HG03025 (cell line): ENCODE measurements around the gene CDC27.
"Not testable (repeated sequence)": the region's sequence is repeated elsewhere in the genome, so short reads cannot be mapped to it uniquely, and the experiment has no call there.

Source experiments
- ATAC-seq: cut with Tn5 transposase; IDR thresholded peaks from one replicate; pipeline ENCODE4 v1.9.1; 2021; ENCODE audit warnings: mild to moderate bottlenecking, moderate library complexity; ENCODE audit not compliant: unreplicated experiment, low FRiP score

The CDC27 gene

DNA sequence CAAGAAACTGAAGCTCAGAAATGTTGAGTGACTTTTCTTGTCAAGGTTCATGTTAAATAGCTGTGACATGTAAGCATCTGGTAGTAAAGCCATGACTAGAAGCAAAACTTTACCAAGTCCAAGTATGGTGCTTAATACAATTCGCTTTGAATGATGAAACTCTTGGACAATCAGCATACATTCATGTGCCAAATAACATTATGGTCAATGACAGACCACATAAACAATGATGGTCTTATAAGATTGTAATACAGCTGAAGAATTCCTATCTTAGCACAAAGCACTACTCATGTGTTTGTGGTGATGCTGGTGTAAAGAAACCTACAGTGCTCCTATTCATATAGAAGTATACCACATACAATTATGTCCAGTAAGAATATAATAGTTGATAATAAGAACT is 112.9 kb downstream of the CDC27 start:
- ATAC-seq = no peak

DNA sequence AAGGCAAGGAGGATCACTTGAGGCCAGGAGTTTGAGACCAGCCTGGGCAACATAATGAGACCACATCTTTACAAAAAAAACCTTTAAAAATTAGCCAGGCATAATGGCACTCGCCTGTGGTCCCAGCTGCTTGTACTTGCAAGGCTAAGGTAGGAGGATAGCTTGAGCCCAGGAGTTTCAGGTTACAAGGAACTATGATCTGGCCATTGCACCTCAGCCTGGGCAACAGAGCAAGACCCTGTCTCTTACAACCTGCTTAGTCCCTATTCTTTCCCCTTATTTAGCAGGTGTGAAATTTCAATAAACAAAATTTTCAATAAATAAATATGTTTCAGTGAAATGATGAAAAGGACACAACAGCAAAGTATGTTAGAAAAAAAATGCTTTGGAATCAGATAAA is 114.7 kb downstream of the CDC27 start:
- not testable (repeated sequence) for ATAC-seq

DNA sequence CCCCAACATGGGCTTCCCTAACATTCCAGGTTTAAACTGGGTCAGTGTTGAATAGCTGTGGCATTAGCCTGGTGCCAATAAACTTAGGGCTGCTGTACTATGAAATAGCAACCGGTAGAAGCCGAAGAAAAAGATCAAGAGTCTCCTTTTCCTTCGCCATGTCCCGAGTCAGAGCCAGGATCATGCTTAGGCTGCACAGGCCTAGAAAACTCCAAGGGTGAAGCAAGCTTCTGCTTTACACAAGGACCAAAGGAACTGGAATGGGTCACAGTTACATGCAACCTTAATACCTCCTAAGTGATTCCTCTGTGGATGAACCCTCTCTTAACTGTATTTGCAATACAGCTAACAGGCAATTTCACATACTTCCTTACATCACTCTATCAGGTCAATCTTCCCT is 115.5 kb downstream of the CDC27 start:
- not testable (repeated sequence) for ATAC-seq

DNA sequence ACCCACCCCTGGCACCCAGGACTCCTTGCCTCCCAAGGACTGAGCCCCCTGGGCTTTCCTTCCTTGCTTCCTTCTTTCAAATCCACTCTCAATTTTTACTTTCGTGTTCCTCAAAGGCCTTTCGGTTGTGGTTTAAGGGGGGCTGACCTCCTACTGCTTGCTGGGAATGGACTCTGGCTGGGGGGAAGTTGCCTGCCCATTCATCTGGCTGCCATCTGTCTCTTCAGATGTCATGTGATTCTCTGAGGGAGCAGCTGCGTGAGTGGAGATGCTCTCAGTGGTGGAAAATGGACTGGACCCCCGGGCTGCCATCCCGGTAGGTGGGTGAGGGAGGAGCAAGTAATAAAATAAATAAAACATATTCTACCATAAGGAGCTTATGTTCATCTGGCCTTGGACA is 116.2 kb downstream of the CDC27 start:
- no peak for ATAC-seq

DNA sequence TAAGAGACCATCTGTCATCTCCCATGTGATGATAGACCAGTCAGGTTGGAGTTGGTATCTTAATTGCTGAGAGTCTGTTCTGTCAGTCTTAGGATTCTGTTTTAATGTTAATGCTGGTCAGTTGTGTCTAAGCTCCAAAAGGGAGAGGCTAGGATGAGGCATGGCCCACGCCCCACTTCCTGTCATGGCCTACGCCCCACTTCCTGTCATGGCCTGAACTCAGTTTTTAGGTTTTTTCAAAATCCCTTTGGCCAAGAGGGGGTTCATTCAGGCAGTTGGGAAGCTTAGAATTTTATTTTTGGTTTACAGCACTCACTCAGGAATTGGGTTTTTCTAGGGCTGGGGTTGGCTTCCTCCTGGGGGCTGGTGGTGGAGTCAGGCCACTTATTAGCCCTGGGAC is 117.9 kb downstream of the CDC27 start:
- ATAC-seq = not testable (repeated sequence)

DNA sequence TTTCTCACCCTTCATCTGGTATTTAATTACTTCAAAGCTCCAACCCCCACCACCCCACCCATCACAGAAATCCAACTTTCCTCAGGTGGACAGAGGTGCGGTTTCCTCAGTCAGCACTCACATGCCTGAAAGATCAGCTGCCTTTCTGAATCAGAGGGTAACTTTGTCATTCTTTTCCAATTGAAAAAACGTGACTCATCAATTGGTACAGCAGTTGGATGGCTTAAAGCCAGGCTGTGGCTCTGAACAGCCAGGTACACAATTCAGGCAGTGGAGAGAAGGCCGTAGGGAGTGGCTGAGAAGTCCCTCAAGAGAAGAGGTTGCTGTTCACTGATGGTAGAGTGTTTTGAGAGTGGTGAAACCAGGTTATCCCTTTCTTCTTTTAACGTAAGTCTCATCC is 118.8 kb downstream of the CDC27 start:
- ATAC-seq = not testable (repeated sequence)
